HCT116 (cell line): ENCODE results near the gene DCP2. TPM values are rescaled to one million over a fixed set of nuclear protein-coding genes. Genes with fewer than 3 reads are reported as not detected.

Source experiments
- ATAC-seq: fragments of 200-7000 bp; cut with Tn5 transposase; 2 replicates; pipeline ENCODE4 v1.9.1; 2020; ENCODE audit warnings: mild to moderate bottlenecking, moderate library complexity
- BruUV-seq: library from RNA; stranded (reverse); fragments of 400-500 nt; replicated peaks from 2 replicates; lab custom pipeline; 2021; lab: Mats Ljungman, UMichigan
- CTCF ChIA-PET: fragments of 300-600 bp; sonication (Branson Sonifier 250); formaldehyde crosslinking; loops from one replicate; lab custom pipeline; 2021; ENCODE audit warnings: antibody characterized with exemption; lab: Charles Lee
- POLR2A ChIA-PET: fragments of 300-600, 350-600 bp; sonication (Branson Sonifier 250); formaldehyde crosslinking; loops from one replicate; lab custom pipeline; 2021; ENCODE audit warnings: antibody characterized with exemption; lab: Charles Lee
- RAD21 ChIA-PET, 2 experiments: fragments of 300-600 bp; sonication (Branson Sonifier 250); formaldehyde crosslinking; loops; one replicate each; lab custom pipeline; 2023; ENCODE audit warnings: low total read pairs in 2 of 2; ENCODE audit not compliant: uncharacterized antibody in 2 of 2, unreplicated experiment in 2 of 2, low non-redundant PET in 1 of 2; lab: Charles Lee
- DNase-seq: peaks from one replicate; pipeline ENCODE4 v3.0.0-alpha.2; 2010; ENCODE audit warnings: low read depth, low spot score
- H2AFZ ChIP-seq: fragments of 200-600 bp; shearing (Covaris generic), sonication (generic); 2 replicates; pipeline ENCODE4 v1.6.1; 2017; ENCODE audit warnings: low read depth, mixed run types, mixed read lengths, antibody characterized with exemption, low read length; ENCODE audit not compliant: poor library complexity, severe bottlenecking
- H3K27ac ChIP-seq: 2 replicates; pipeline ENCODE4 v1.5.1; 2012; ENCODE audit warnings: low read depth, low read length
- H3K27me3 ChIP-seq: fragments of 200-600 bp; sonication (generic); 2 replicates; pipeline ENCODE4 v1.6.1; 2016; ENCODE audit warnings: mixed run types, low read length, mixed read lengths; ENCODE audit not compliant: insufficient read depth
- H3K36me3 ChIP-seq, 2 experiments: fragments of 200-500 bp in 1 of 2; fragments of 200-600 bp in 1 of 2; sonication (Bioruptor generic) in 1 of 2; sonication (generic) in 1 of 2; 2 replicates each; pipeline versions ENCODE4 v1.5.1 to v1.6.1; 2014 to 2016; ENCODE audit warnings: low read length in 2 of 2, inconsistent platforms in 1 of 2, mixed read lengths in 1 of 2, mixed run types in 1 of 2; ENCODE audit not compliant: insufficient read depth in 2 of 2, control insufficient read depth in 1 of 2
- H3K4me1 ChIP-seq, 2 experiments: fragments of 200-600 bp in 1 of 2; sonication (generic) in 1 of 2; 2 replicates each; pipeline versions ENCODE4 v1.5.1 to v1.6.1; 2012 to 2017; ENCODE audit warnings: low read length in 2 of 2, inconsistent platforms in 1 of 2, mild to moderate bottlenecking in 1 of 2, mixed read lengths in 1 of 2, mixed run types in 1 of 2, moderate library complexity in 1 of 2; ENCODE audit not compliant: insufficient read depth in 2 of 2, control insufficient read depth in 1 of 2
- H3K4me2 ChIP-seq: fragments of 200-600 bp; sonication (generic); 2 replicates; pipeline ENCODE4 v1.6.1; 2017; ENCODE audit warnings: mixed run types, low read length, mixed read lengths
- H3K4me3 ChIP-seq, 2 experiments: fragments of 200-600 bp in 1 of 2; sonication (generic) in 1 of 2; replicated peaks in 1 of 2; 2 replicates each; pipeline ENCODE4 v1.5.1; 2011 to 2016; ENCODE audit warnings: low read length in 2 of 2, control low read depth in 1 of 2, low read depth in 1 of 2, mild to moderate bottlenecking in 1 of 2, mixed read lengths in 1 of 2, mixed run types in 1 of 2
- H3K79me2 ChIP-seq: fragments of 200-600 bp; sonication (generic); 2 replicates; pipeline ENCODE4 v1.6.1; 2017; ENCODE audit warnings: mild to moderate bottlenecking, mixed run types, low read length, moderate library complexity, mixed read lengths; ENCODE audit not compliant: insufficient read depth
- H3K9ac ChIP-seq: fragments of 200-600 bp; sonication (generic); 2 replicates; pipeline ENCODE4 v1.6.1; 2016; ENCODE audit warnings: low read length, mixed read lengths
- H3K9me2 ChIP-seq: fragments of 200-600 bp; sonication (generic), shearing (Covaris generic); 2 replicates; pipeline ENCODE4 v1.6.1; 2017; ENCODE audit warnings: mixed run types, mild to moderate bottlenecking, moderate library complexity; ENCODE audit not compliant: insufficient read depth
- H3K9me3 ChIP-seq, 2 experiments: fragments of 200-500 bp in 1 of 2; fragments of 200-600 bp in 1 of 2; sonication (Bioruptor generic) in 1 of 2; sonication (generic) in 1 of 2; 2 replicates each; pipeline ENCODE4 v1.6.1; 2014 to 2017; ENCODE audit warnings: low read length in 2 of 2, mixed read lengths in 2 of 2, inconsistent platforms in 1 of 2, low read depth in 1 of 2, mild to moderate bottlenecking in 1 of 2, mixed run types in 1 of 2, moderate library complexity in 1 of 2; ENCODE audit not compliant: control insufficient read depth in 1 of 2, insufficient read depth in 1 of 2
- H4K20me1 ChIP-seq: fragments of 200-600 bp; sonication (generic), shearing (Covaris generic); 2 replicates; pipeline ENCODE4 v1.6.1; 2017; ENCODE audit warnings: mixed run types, mild to moderate bottlenecking, moderate library complexity; ENCODE audit not compliant: insufficient read depth
- CBX3 ChIP-seq: IDR thresholded peaks from 2 replicates; pipeline ENCODE4 v1.6.1; 2012; ENCODE audit warnings: low read depth
- CEBPB ChIP-seq: IDR thresholded peaks from 2 replicates; pipeline ENCODE4 v1.6.1; 2012; ENCODE audit warnings: low read depth
- CTCF ChIP-seq, 3 experiments: fragments of 200-600 bp in 1 of 3; sonication (generic) in 1 of 3; IDR thresholded peaks in 2 of 3; conservative IDR thresholded peaks in 1 of 3; 2 replicates each; pipeline ENCODE4 v1.5.1; 2012 to 2017; ENCODE audit warnings: low read depth in 2 of 3, low read length in 2 of 3, antibody characterized with exemption in 1 of 3, borderline replicate concordance in 1 of 3, control low read depth in 1 of 3, mild to moderate bottlenecking in 1 of 3, mixed read lengths in 1 of 3, mixed run types in 1 of 3, moderate library complexity in 1 of 3; ENCODE audit not compliant: insufficient read depth in 1 of 3
- EGR1 ChIP-seq: IDR thresholded peaks from 2 replicates; pipeline ENCODE4 v1.6.1; 2012; ENCODE audit warnings: low read depth
- ELF1 ChIP-seq: IDR thresholded peaks from 2 replicates; pipeline ENCODE4 v1.6.1; 2012; ENCODE audit warnings: low read depth, borderline replicate concordance
- EZH2 ChIP-seq: fragments of 200-600 bp; sonication (generic); IDR thresholded peaks from 2 replicates; pipeline ENCODE4 v1.6.1; 2017; ENCODE audit warnings: antibody characterized with exemption, mixed run types
- EZH2phosphoT487 ChIP-seq: fragments of 200-600 bp; IDR thresholded peaks from 2 replicates; pipeline ENCODE4 v1.6.1; 2018; ENCODE audit warnings: antibody characterized with exemption, borderline replicate concordance
- FOSL1 ChIP-seq: IDR thresholded peaks from 2 replicates; pipeline ENCODE4 v1.6.1; 2012; ENCODE audit warnings: low read depth
- MAX ChIP-seq: IDR thresholded peaks from 2 replicates; pipeline ENCODE4 v1.6.1; 2012
- POLR2A ChIP-seq: IDR thresholded peaks from 2 replicates; pipeline ENCODE4 v1.7.0; 2011; ENCODE audit warnings: borderline replicate concordance; ENCODE audit not compliant: insufficient read depth, insufficient read length; ENCODE audit errors: extremely low read depth
- POLR2AphosphoS5 ChIP-seq: IDR thresholded peaks from 2 replicates; pipeline ENCODE4 v1.6.1; 2011; ENCODE audit warnings: mild to moderate bottlenecking, low read depth, low read length, moderate library complexity
- RAD21 ChIP-seq: IDR thresholded peaks from 2 replicates; pipeline ENCODE4 v1.6.1; 2012; ENCODE audit warnings: low read depth, mild to moderate bottlenecking
- REST ChIP-seq: IDR thresholded peaks from 2 replicates; pipeline ENCODE4 v1.6.1; 2012; ENCODE audit warnings: low read depth
- SIN3A ChIP-seq: IDR thresholded peaks from 2 replicates; pipeline ENCODE4 v1.6.1; 2012; ENCODE audit warnings: low read depth
- SP1 ChIP-seq: IDR thresholded peaks from 2 replicates; pipeline ENCODE4 v1.6.1; 2012; ENCODE audit warnings: low read depth
- TCF7L2 ChIP-seq: IDR thresholded peaks from 2 replicates; pipeline ENCODE4 v1.7.0; 2011; ENCODE audit warnings: borderline replicate concordance, inconsistent platforms; ENCODE audit not compliant: insufficient read depth, insufficient read length; ENCODE audit errors: extremely low read depth
- YY1 ChIP-seq: IDR thresholded peaks from 2 replicates; pipeline ENCODE4 v1.6.1; 2011; ENCODE audit warnings: low read length, low read depth, moderate library complexity, mild to moderate bottlenecking; ENCODE audit not compliant: insufficient replicate concordance; ENCODE audit errors: extremely low read depth
- ZBTB33 ChIP-seq: IDR thresholded peaks from 2 replicates; pipeline ENCODE4 v1.6.1; 2011; ENCODE audit warnings: mild to moderate bottlenecking, low read length, moderate library complexity; ENCODE audit not compliant: insufficient replicate concordance; ENCODE audit errors: extremely low read depth
- ZFX ChIP-seq: fragments of 450-650 bp; IDR thresholded peaks from 2 replicates; pipeline ENCODE4 v1.6.1; 2017
- ZNF274 ChIP-seq: fragments of 200-500 bp; sonication (Bioruptor generic); IDR thresholded peaks from 2 replicates; pipeline ENCODE4 v1.6.1; 2014; ENCODE audit warnings: mild to moderate bottlenecking, low read depth, low read length, inconsistent platforms
- intact Hi-C: fragments of 100-400 bp; cut with micrococcal nuclease; formaldehyde crosslinking; loops from 2 replicates; pipeline ENCODE4 v1.10.0; 2022
- total RNA-seq: library from RNA; stranded (reverse); gene quantifications from one replicate; pipeline ENCODE4 v1.2.1, GENCODE V29; 2021; ENCODE audit not compliant: unreplicated experiment

The DCP2 gene
- total RNA-seq, 1 experiment from 2014 or later, result 57.1 TPM

GRCh38 chr5:112973904-112974303 lies 2.7 kb upstream of the DCP2 start:
- Histone ChIP-seq H3K4me3 (no peak overlapping the region), H3K9me2 (no peaks in the 10 kb centered on the region), H3K9ac (no peak overlapping the region), H3K4me1 (peaks cover 4 to 23% of the 10 kb centered on the region in 2 experiments; a peak in 3 of 4 replicates), H3K27ac (no peak overlapping the region), H3K9me3 (no peaks in the 10 kb centered on the region), H3K27me3 (no peaks in the 10 kb centered on the region), H2AFZ (no peak overlapping the region), H4K20me1 (no peaks in the 10 kb centered on the region), H3K4me2 (no peak overlapping the region), H3K36me3 (no peaks in the 10 kb centered on the region), H3K79me2 (peaks cover 23% of the 10 kb centered on the region)
- RAD21 ChIA-PET, result no interaction called here
- no TSS peak for BruUV-seq
- POLR2A ChIA-PET, result no interaction called here
- CTCF ChIA-PET, result no interaction called here
- TF ChIP-seq EZH2 (no peak), REST (no peak), CTCF (IDR thresholded peaks at IDR 0.05 in 2 of 3, conservative IDR thresholded peaks at IDR 0.05 in 1 of 3; ENCODE audit: borderline replicate concordance in 1 of 3, insufficient read depth in 1 of 3, low read depth in 2 of 3, low read length in 2 of 3) (no peak), ZFX (no peak), POLR2AphosphoS5 (no peak), ZNF274 (no peak), CEBPB (no peak), MAX (no peak), FOSL1 (no peak), CBX3 (no peak), ELF1 (no peak), YY1 (no peak), ZBTB33 (no peak), SP1 (no peak), EGR1 (no peak), TCF7L2 (no peak), RAD21 (no peak), EZH2phosphoT487 (no peak), SIN3A (no peak), POLR2A (no peak)
- ATAC-seq (no peak), DNase-seq (no peak)
- intact Hi-C loops, result no loop called here
